Mononuclear cell (primary cell): ENCODE results near the gene TFPT. TPM values are rescaled to one million over a fixed set of nuclear protein-coding genes. Genes with fewer than 3 reads are reported as not detected.
"Not testable (repeated sequence)": the region's sequence is repeated elsewhere in the genome, so short reads cannot be mapped to it uniquely, and the experiment has no call there.

Source experiments
- H3K27me3 ChIP-seq: 2 replicates; pipeline ENCODE4 v1.6.0; 2011; ENCODE audit warnings: low read length, control low read depth; ENCODE audit not compliant: insufficient read depth
- H3K4me1 ChIP-seq: 2 replicates; pipeline ENCODE4 v1.5.1; 2011; ENCODE audit warnings: mild to moderate bottlenecking, low read length, control low read depth; ENCODE audit not compliant: insufficient read depth
- H3K4me3 ChIP-seq: 2 replicates; pipeline ENCODE4 v1.5.1; 2011; ENCODE audit warnings: mild to moderate bottlenecking, low read length, moderate library complexity
- H3K9me3 ChIP-seq: 2 replicates; pipeline ENCODE4 v1.5.1; 2011; ENCODE audit warnings: low read depth, mild to moderate bottlenecking, control low read depth, low read length
- total RNA-seq: library from RNA; depleted of rRNA; stranded (reverse); fragments of >200 nt; gene quantifications from one replicate; pipeline ENCODE4 v1.2.3, GENCODE V29; 2012

TFPT gene
- total RNA-seq, 1 donor: 5.7 TPM

GRCh38 chr19:54107876-54108490 lies 7.5 kb downstream of the TFPT start:
- H3K9me3 ChIP-seq: no peaks in the 10 kb centered on the region
- H3K4me3 ChIP-seq: no peak overlapping the region
- H3K27me3 ChIP-seq: no peaks in the 10 kb centered on the region
- H3K4me1 ChIP-seq: peaks cover 9% of the 10 kb centered on the region

DNA sequence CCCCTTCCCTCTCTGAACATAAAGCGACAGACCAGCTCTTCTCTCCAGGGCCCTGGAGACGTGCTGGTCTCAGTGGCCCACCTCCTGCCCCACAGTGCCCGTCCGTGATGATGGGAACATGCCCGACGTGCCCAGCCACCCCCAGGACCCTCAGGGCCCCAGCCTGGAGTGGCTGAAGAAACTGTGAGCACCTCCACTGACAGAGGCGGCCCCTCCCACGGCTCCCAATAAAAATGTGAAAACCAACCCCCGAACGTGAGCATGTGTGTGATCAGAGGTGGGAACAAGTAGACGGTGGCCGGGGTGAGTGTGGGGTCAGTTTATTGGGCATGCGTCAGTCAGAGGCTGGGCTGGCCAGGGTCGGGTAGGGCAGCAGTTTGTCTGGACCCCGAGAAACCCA lies 8.7 kb downstream of the TFPT start:
- H3K4me3 ChIP-seq: no peak overlapping the region
- no peaks in the 10 kb centered on the region for H3K9me3 ChIP-seq
- no peaks in the 10 kb centered on the region for H3K27me3 ChIP-seq
- peaks cover 16% of the 10 kb centered on the region for H3K4me1 ChIP-seq

- no peak overlapping the region for H3K4me3 ChIP-seq
- H3K27me3 ChIP-seq: no peaks in the 10 kb centered on the region
- H3K4me1 ChIP-seq: peaks cover 25% of the 10 kb centered on the region
- no peaks in the 10 kb centered on the region for H3K9me3 ChIP-seq
Observed at GRCh38 chr19:54105796-54106195, 9.7 kb downstream of the TFPT start.

DNA sequence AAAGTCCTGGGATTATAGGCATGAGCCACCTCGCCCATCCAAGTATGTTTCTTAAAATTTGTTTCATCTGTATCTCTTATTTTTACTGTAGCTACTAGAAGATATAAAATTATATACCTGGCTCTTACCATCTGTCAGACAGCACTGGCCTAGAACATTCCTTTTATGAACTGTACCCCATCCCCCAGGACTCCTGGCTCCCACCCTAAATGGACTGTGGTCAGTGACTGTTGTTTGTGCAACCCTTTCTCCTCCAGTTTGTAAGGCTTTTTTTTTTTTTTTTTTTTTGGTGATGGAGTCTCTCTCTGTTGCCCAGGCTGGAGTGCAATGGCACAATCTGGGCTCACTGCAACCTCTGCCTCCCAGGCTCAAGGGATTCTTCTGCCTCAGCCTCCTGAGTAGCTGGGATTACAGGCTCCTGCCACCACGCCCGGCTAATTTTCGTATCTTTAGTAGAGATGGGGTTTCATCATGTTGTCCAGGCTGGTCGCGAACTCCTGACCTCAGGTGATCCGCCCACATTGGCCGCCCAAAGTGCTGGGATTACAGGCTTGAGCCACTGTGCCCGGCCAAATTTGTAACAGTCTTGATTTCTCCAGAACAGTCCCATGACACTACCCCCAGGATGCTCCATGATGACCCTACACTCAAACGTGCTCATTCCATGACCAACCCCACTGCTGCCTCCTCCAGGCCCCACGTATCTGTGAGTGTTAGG lies 10.3 kb downstream of the TFPT start:
- no peak overlapping the region for H3K4me3 ChIP-seq
- no peaks in the 10 kb centered on the region for H3K27me3 ChIP-seq
- peaks cover 27% of the 10 kb centered on the region for H3K4me1 ChIP-seq
- no peaks in the 10 kb centered on the region for H3K9me3 ChIP-seq

DNA sequence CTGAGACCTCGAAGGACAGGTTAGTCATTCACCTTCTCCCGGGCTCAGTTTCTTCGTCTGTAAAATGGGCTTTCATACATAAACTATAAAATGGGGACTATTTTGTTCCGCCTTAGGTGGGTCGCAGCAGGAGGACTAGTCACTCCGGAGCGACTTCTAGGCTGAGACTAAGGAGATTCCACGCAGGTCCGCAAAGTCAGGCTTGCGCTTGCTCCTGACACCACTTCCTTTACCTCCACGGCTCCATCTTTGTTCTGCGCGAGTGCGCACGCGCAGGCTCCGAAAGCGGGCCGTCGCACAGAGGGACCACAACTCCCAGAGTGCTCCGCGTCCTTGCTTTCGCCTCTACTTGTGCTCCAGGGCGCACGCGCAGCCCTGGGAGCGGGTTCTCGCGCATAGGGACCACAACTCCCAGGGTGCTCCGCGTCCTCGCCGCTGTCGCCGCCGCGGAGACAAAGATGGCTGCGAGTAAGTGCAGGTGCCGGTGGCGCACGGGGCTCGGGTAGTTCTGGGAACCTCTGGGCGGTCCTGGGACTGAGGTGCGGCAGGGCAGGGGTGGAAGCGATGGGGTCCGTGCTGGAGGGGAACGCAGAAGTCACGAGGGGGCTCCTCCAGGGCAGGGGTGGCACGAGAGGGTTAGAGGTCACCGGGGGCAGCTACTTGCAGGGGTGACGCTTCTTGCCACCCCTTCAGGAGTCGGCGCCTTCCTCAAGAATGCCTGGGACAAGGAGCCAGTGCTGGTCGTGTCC lies 12.9 kb downstream of the TFPT start, which contains the start of gene NDUFA3:
TSS of gene NDUFA3 (plus strand) at position 435 of the 749 bp plus-strand sequence. CDS start at position 459, 24 bp downstream.
- H3K4me1 ChIP-seq: peaks cover 48% of the 10 kb centered on the region
- H3K9me3 ChIP-seq: no peaks in the 10 kb centered on the region
- H3K4me3 ChIP-seq: peak within 1 kb of the TSS; percentile 71
- no peaks in the 10 kb centered on the region for H3K27me3 ChIP-seq

DNA sequence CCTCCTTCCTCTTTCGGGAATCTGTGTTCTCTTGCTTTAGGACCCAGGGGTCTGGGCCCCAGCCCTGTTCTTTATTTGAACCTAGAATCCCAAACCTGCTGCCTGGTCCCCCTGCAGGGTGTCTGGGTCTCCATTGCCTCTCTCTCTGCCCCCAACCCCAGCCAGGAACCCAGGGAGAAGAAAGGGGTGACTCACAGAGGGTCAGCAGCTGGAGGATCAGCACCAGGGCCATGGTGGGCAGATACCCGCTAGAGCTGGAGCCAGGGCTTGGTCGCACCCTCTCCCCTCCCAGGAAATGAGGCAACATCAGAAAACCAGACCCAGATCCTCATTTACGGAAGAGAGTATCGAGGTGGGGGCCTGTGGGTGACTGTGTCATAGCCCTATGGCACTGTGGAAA lies 14.9 kb downstream of the TFPT start, which contains the start of gene OSCAR:
TSS of gene OSCAR (minus strand) at position 243 of the 400 bp plus-strand sequence. CDS start at position 232, 11 bp downstream.
- Histone ChIP-seq H3K4me3 (peak within 1 kb of the TSS; percentile 48), H3K4me1 (peaks cover 68% of the 10 kb centered on the region), H3K27me3 (no peaks in the 10 kb centered on the region), H3K9me3 (no peaks in the 10 kb centered on the region)

GRCh38 chr19:54099903-54100255 lies 15.6 kb downstream of the TFPT start:
- Histone ChIP-seq H3K4me1 (peaks cover 75% of the 10 kb centered on the region), H3K4me3 (peak overlapping the region; percentile 48)
- H3K9me3 ChIP-seq, H3K27me3 ChIP-seq: not testable (repeated sequence)

DNA sequence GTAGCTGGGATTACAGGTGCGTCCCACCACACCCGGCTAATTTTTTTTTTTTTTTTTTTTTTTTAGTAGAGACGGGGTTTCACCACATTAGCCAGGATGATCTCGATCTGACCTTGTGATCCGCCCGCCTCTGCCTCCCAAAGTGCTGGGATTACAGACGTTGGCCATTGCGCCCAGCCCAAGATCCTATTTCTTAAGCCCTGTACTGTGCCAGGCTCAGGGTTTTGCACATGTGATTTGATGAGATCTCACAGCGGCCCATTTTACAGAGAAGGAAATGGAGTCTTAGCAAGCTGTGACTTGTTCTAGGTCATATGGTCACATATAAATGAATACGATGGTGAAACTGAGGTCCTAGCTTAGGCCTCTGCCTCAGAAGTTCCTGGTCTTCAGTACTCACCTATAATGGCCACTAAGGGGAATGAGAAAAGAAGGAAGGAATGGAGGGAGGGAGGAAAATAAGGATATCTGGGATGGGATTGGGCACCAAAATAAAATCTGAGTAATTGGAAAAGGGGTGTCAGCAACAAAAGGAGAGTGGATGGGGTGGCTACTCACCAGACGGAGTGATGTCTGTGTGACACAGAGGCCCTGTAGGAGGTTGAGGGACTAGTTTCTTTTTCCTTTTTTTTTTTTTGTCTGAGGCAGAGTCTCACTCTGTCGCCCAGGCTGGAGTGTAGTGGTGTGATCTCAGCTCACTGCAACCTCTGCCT lies 16.1 kb downstream of the TFPT start:
- no peaks in the 10 kb centered on the region for H3K27me3 ChIP-seq
- H3K9me3 ChIP-seq: no peaks in the 10 kb centered on the region
- H3K4me3 ChIP-seq: peak overlapping the region; percentile 13
- H3K4me1 ChIP-seq: peaks cover 75% of the 10 kb centered on the region

DNA sequence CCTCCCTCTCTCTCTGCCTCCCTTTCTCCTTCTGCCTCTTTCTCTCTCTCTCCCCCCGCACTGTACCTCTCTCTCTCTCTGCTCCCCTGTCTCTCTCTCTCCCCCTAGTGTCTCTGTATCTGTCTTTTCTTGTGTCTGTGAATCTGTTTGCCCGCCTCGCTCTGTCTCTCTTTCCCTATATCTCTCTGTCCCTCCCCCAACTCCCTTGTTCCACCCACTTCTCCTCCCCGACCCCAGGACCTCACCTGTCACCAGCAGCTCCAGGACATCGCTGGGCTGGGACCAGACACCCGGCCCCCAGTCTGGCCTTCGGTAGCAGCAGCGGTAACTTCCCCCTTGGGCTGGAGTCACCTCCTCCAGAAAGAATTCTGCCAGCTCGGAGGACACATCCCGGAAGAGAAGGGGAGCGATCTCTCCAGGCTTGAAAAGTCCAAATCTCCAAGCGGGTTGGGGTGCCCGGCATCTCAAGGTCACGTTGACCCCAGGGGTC lies 18.8 kb downstream of the TFPT start:
- peak overlapping the region; percentile 30 for H3K4me3 ChIP-seq
- H3K4me1 ChIP-seq: peaks cover 59% of the 10 kb centered on the region
- H3K9me3 ChIP-seq: no peaks in the 10 kb centered on the region
- no peaks in the 10 kb centered on the region for H3K27me3 ChIP-seq

GRCh38 chr19:54095859-54096616 lies 19.4 kb downstream of the TFPT start:
- Histone ChIP-seq H3K4me3 (peak overlapping the region; percentile 30), H3K4me1 (peaks cover 53% of the 10 kb centered on the region)
- not testable (repeated sequence) for H3K9me3 ChIP-seq, H3K27me3 ChIP-seq

DNA sequence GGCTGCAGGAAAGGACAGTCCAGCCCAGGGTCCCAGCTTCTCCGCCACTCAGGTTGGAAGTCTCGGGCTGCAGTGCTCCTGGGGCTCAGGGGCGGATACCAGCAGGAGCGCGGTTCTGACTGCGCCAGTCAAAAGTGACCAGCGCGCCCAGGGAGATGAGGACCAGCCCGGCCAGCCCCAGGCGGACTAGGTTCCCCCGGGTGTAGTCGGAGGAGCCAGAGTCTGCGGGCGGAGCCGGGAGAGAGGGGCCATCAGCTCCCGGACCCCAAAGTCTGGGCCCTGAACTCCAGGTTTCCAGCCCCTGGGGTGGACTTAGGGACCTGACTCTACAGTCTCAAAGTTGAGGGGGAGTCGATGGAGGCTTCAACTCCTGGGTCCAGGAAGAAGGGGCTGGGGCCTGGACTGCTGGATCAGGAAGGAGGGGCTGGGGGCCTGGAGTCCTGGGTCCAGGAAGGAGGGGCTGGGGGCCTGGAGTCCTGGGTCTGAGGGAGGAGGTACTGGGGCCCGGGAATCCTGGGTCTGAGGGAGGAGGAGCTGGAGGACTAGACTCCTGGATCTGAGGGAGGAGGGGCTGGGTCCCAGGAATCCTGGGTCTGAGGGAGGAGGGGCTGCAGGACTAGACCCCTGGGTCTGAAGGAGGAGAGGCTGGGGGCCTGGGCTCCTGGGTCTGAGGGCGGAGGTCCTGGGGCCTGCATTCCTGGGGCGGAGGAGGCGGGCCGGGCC lies 20.2 kb downstream of the TFPT start:
- H3K4me1 ChIP-seq: peaks cover 49% of the 10 kb centered on the region
- H3K4me3 ChIP-seq: no peak overlapping the region

DNA sequence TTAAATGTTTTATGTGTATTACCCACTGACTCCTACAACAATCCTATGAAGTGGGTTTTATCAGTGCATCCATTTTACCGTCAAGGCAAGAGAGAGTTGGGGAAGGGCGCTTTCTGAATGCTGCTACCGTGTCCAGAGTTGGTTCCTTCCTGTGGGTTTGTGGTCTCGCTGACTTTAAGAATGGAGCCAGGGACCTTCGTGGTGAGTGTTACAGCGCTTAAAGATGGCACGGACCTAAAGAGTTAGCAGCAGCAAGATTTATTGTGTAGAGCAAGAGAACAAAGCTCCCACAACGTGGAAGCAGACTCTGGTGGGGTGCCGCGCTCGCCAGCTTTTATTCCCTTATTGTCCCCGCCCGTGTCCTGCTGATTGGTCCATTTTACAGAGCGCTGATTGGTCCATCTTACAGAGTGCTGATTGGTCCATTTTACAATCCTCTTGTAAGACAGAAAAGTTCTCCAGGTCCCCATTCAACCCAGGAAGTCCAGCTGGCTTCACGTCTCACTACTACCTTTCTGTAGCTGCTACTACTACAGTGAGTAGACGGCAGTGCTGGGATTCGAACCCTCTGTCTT lies 20.9 kb downstream of the TFPT start:
- Histone ChIP-seq H3K4me3 (no peak overlapping the region), H3K27me3 (no peaks in the 10 kb centered on the region), H3K4me1 (peaks cover 42% of the 10 kb centered on the region), H3K9me3 (no peaks in the 10 kb centered on the region)

More for the DNA sequence above, 20.2 kb downstream of the TFPT start:
- Histone ChIP-seq H3K9me3 (no peaks in the 10 kb centered on the region), H3K27me3 (no peaks in the 10 kb centered on the region)

DNA sequence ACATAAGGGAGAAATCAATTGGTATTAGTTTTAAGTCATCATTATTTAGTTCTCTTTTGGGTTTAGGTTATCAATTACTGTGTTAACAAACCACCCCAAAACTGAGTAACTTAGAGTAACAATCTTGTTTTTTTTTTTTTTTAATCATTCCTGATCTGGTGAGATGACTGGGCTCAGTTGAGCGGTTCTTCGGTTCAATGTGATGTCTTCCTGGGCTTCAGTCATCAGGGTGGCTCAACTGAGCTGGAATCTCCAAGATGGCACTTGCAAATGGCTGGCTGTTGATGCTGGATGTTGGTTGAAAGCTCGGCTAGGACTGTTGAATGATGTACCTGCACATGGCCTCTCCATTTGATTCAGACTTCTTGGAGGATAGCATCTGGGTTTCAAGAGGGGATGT lies 31.0 kb downstream of the TFPT start:
- H3K4me3 ChIP-seq: no peak overlapping the region
- no peaks in the 10 kb centered on the region for H3K27me3 ChIP-seq
- peaks cover 10% of the 10 kb centered on the region for H3K4me1 ChIP-seq
- no peaks in the 10 kb centered on the region for H3K9me3 ChIP-seq
